Measurements from ENCODE around the gene CBX8. TPM values are rescaled to one million over a fixed set of nuclear protein-coding genes. Genes with fewer than 3 reads are reported as not detected.

The CBX8 gene
- total and polyA plus RNA-seq, 2 of the 8 experiments (the other 6 are each of a cell fraction or from before 2014, with no cell fraction given): 0.09 to 2.1 TPM

DNA sequence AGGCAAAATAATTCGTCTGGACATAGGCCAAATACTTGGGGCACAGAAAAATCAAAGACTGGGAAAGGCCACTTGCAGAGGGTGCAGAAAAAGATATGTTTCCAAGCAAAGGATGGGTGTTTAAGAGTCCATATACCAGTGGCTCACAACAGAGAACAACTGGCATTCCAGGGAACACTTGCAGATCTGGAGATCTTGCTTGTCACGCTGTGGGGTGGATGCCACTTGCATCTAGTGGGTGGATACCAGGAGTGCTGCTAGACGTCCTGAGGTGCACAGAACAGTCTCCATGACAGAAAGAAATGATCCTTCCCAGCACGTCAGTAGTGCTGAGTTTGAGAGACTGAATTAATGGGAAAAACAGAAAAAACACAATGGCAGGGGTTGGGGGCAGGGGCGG, 8.4 kb downstream of the CBX8 start:
- Histone ChIP-seq H4K8ac (ENCODE audit: extremely low read depth, insufficient read depth, low read length) (no peak overlapping the region), H4K5ac (ENCODE audit: insufficient read length, low read depth, low read length) (no peak overlapping the region), H2BK5ac (ENCODE audit: low read depth, low read length) (no peak overlapping the region), H3K79me1 (ENCODE audit: low read depth, low read length) (peaks cover 6% of the 10 kb centered on the region; the same call in 1 of the 2 replicates), H3K23ac (ENCODE audit: insufficient read length) (no peak overlapping the region), H3K4me1 (replicated peaks in 1 of 4; ENCODE audit: control insufficient read depth in 3 of 4, insufficient read depth in 4 of 4, low read length in 3 of 4) (peaks cover 3 to 36% (median 24%) of the 10 kb centered on the region in 4 experiments), H3K36me3 (ENCODE audit: control insufficient read depth in 2 of 4, insufficient read depth in 4 of 4, low read length in 3 of 4) (peaks cover 9 to 26% (median 20%) of the 10 kb centered on the region in 4 experiments; a peak in 6 of 8 replicates), H3K4ac (replicated peaks; ENCODE audit: insufficient read length, low read depth, low read length) (no peak overlapping the region), H3K9ac (replicated peaks in 1 of 4; ENCODE audit: extremely low read depth in 1 of 4, low read depth in 3 of 4, low read length in 3 of 4) (no peak overlapping the region), H3K18ac (ENCODE audit: extremely low read depth, low read length) (no peak overlapping the region), H2BK15ac (ENCODE audit: low read length) (no peak overlapping the region), H3K27me3 (replicated peaks in 1 of 4; ENCODE audit: control insufficient read depth in 3 of 4, extremely low read depth in 1 of 4, insufficient read depth in 3 of 4, low read length in 3 of 4) (peaks cover 33 to 54% (median 48%) of the 10 kb centered on the region in 4 experiments), H2BK120ac (replicated peaks; ENCODE audit: low read depth, low read length) (no peak overlapping the region), H4K20me1 (replicated peaks in 1 of 2; ENCODE audit: control insufficient read depth in 1 of 2, insufficient read depth in 2 of 2, low read length in 2 of 2) (peaks cover 38 to 42% of the 10 kb centered on the region in 2 experiments), H3K9me3 (ENCODE audit: insufficient read depth in 2 of 2, low read depth in 1 of 2, low read length in 1 of 2) (no peaks in the 10 kb centered on the region), H2AK5ac (ENCODE audit: low read depth, low read length) (no peak overlapping the region), H3K56ac (replicated peaks; ENCODE audit: insufficient read length, low read depth, low read length) (no peak overlapping the region), H2BK20ac (ENCODE audit: low read length) (no peak overlapping the region), H3K4me2 (ENCODE audit: insufficient read depth in 1 of 2, low read depth in 2 of 2, low read length in 2 of 2) (peak overlapping the region; percentile 12 to 74; a peak in 3 of 4 replicates), H3K4me3 (ENCODE audit: extremely low read depth in 1 of 4, insufficient read depth in 2 of 4, low read depth in 3 of 4, low read length in 4 of 4) (no peak overlapping the region), H2AFZ (ENCODE audit: low read length) (no peak overlapping the region), H3K27ac (ENCODE audit: low read depth, low read length) (no peak overlapping the region), H2BK12ac (ENCODE audit: low read depth, low read length) (no peak overlapping the region), H3K14ac (ENCODE audit: insufficient read length) (no peak overlapping the region), H4K91ac (replicated peaks; ENCODE audit: insufficient read length, low read length) (no peak overlapping the region), H3K79me2 (ENCODE audit: control insufficient read depth in 1 of 2, insufficient read depth in 2 of 2, low read length in 2 of 2) (no peaks in the 10 kb centered on the region), H3K23me2 (ENCODE audit: low read depth, low read length) (peaks cover 3% of the 10 kb centered on the region; the same call in 1 of the 2 replicates)
- no peak for DNase-seq (ENCODE audit: low read depth in 1 of 2, low spot score in 2 of 2)
- WGBS, 2 experiments (ENCODE audit: extremely low coverage in 1 of 2, insufficient coverage in 1 of 2, insufficient read length in 1 of 2, insufficient replicate concordance in 2 of 2, low coverage in 1 of 2, low lambda C conversion rate in 2 of 2, missing lambda C conversion rate in 1 of 2): 42% methylated on average over 5 of the region's 5 CpGs; no CpG with 5 or more reads in 1 of the 2 experiments
- CTCF ChIA-PET (ENCODE audit: partially characterized antibody): interaction anchor here (0.9 to 4.3 kb wide), 21 partner anchors 7 to 126 kb away, joined by 3 to 88 read pairs (median 8); partner anchors contain the start of genes CBX2 and CBX4
- peak; percentile 55 for FAIRE-seq
- POLR2A ChIA-PET (ENCODE audit: partially characterized antibody): interaction anchor here (0.9 to 3.2 kb wide), 12 partner anchors 10 to 68 kb away, joined by 3 to 20 read pairs (median 6); partner anchors contain the start of genes CBX2 and CBX4
- TF ChIP-seq GABPA (IDR thresholded peaks at IDR 0.05; ENCODE audit: borderline replicate concordance, insufficient read depth, low read length) (no peak), HDAC2 (IDR thresholded peaks at IDR 0.05; ENCODE audit: borderline replicate concordance in 1 of 2, low read depth in 2 of 2, low read length in 2 of 2) (no peak), POLR2AphosphoS5 (IDR thresholded peaks at IDR 0.05; ENCODE audit: low read depth, low read length) (no peak), SIRT6 (IDR thresholded peaks at IDR 0.05; ENCODE audit: low read length) (no peak), YY1 (IDR thresholded peaks at IDR 0.05; ENCODE audit: low read depth, low read length) (no peak), GTF2F1 (IDR thresholded peaks at IDR 0.05; ENCODE audit: borderline replicate concordance, low read depth, low read length) (no peak), SUZ12 (IDR thresholded peaks at IDR 0.05; ENCODE audit: low read length) (no peak), TAF1 (IDR thresholded peaks at IDR 0.05; ENCODE audit: low read depth, low read length) (no peak), EGR1 (IDR thresholded peaks at IDR 0.05; ENCODE audit: borderline replicate concordance, low read depth, low read length) (no peak), JUND (IDR thresholded peaks at IDR 0.05; ENCODE audit: low read length) (no peak)
- TF ChIP-seq, protein P1, sequence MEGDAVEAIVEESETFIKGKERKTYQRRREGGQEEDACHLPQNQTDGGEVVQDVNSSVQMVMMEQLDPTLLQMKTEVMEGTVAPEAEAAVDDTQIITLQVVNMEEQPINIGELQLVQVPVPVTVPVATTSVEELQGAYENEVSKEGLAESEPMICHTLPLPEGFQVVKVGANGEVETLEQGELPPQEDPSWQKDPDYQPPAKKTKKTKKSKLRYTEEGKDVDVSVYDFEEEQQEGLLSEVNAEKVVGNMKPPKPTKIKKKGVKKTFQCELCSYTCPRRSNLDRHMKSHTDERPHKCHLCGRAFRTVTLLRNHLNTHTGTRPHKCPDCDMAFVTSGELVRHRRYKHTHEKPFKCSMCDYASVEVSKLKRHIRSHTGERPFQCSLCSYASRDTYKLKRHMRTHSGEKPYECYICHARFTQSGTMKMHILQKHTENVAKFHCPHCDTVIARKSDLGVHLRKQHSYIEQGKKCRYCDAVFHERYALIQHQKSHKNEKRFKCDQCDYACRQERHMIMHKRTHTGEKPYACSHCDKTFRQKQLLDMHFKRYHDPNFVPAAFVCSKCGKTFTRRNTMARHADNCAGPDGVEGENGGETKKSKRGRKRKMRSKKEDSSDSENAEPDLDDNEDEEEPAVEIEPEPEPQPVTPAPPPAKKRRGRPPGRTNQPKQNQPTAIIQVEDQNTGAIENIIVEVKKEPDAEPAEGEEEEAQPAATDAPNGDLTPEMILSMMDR (IDR thresholded peaks at IDR 0.05; ENCODE audit: control extremely low read depth in 1 of 3, insufficient read depth in 1 of 3, low read depth in 1 of 3, low read length in 3 of 3): no peak

Measured in H1 (cell line).